Calu3 (cell line): ENCODE data around the gene COL18A1. TPM values are rescaled to one million over a fixed set of nuclear protein-coding genes. Genes with fewer than 3 reads are reported as not detected.
A peak's percentile ranks its signal among the peaks of the same experiment; 100 is the strongest.

Source experiments
- BruUV-seq: library from RNA; stranded (reverse); fragments of 400-500 nt; replicated peaks from 2 replicates; lab custom pipeline; 2021; lab: Mats Ljungman, UMichigan
- CTCF ChIA-PET: fragments of 300-600 bp; sonication (Branson Sonifier 250); formaldehyde crosslinking; loops from one replicate; lab custom pipeline; 2022; ENCODE audit warnings: antibody characterized with exemption; lab: Charles Lee
- DNase-seq: peaks from one replicate; pipeline ENCODE4 v3.0.0; 2022
- H3K27ac Mint-ChIP-seq: one replicate; pipeline ENCODE4 v1.8.0; 2022; ENCODE audit warnings: mixed read lengths; ENCODE audit not compliant: unreplicated experiment
- H3K27me3 Mint-ChIP-seq: one replicate; pipeline ENCODE4 v1.8.0; 2022; ENCODE audit warnings: mixed read lengths; ENCODE audit not compliant: unreplicated experiment
- H3K36me3 Mint-ChIP-seq: one replicate; pipeline ENCODE4 v1.8.0; 2022; ENCODE audit warnings: mild to moderate bottlenecking, moderate library complexity, mixed read lengths; ENCODE audit not compliant: insufficient read depth, unreplicated experiment
- H3K4me1 Mint-ChIP-seq: one replicate; pipeline ENCODE4 v1.8.0; 2022; ENCODE audit warnings: mild to moderate bottlenecking, low read depth, mixed read lengths; ENCODE audit not compliant: unreplicated experiment
- H3K4me3 Mint-ChIP-seq: one replicate; pipeline ENCODE4 v1.8.0; 2022; ENCODE audit warnings: mild to moderate bottlenecking, low read depth, moderate library complexity, mixed read lengths; ENCODE audit not compliant: unreplicated experiment
- H3K9me3 Mint-ChIP-seq: one replicate; pipeline ENCODE4 v1.8.0; 2022; ENCODE audit warnings: low read depth, mixed read lengths; ENCODE audit not compliant: unreplicated experiment
- CTCF ChIP-seq: fragments of 200-600 bp; IDR thresholded peaks from one replicate; pipeline ENCODE4 v1.8.0; 2022; ENCODE audit warnings: antibody characterized with exemption; ENCODE audit not compliant: unreplicated experiment
- intact Hi-C: fragments of 100-400 bp; cut with micrococcal nuclease; formaldehyde crosslinking; loops from one replicate; pipeline ENCODE4 v1.10.0; 2022; ENCODE audit not compliant: unreplicated experiment
- total RNA-seq: library from RNA; stranded (reverse); gene quantifications from 2 replicates; pipeline ENCODE4 v1.2.3, GENCODE V29; 2022

COL18A1 gene
- total RNA-seq, 1 experiment from 2014 or later = 82.9 TPM

- peaks cover 10% of the 10 kb centered on the region for H3K4me1 Mint-ChIP-seq
- no peak overlapping the region for H3K4me3 Mint-ChIP-seq
- CTCF ChIA-PET = interaction anchor here (0.7 kb wide), 1 partner anchor 18 kb away, joined by 3 read pairs; no protein-coding TSS in a partner anchor
- no peaks in the 10 kb centered on the region for H3K9me3 Mint-ChIP-seq
- intact Hi-C loops = loop anchor here (5.0 kb wide), 1 partner anchor 272 kb away; no protein-coding TSS in a partner anchor
- H3K36me3 Mint-ChIP-seq = peaks cover 5% of the 10 kb centered on the region
- no peak for DNase-seq
- no TSS peak for BruUV-seq
- no peak for TF ChIP-seq CTCF
- peaks cover 16% of the 10 kb centered on the region for H3K27me3 Mint-ChIP-seq
- H3K27ac Mint-ChIP-seq = peak overlapping the region; percentile 60
Measured at GRCh38 chr21:45550522-45551210, 145.7 kb downstream of the COL18A1 start.

- TF ChIP-seq CTCF = no peak
- DNase-seq = peak; percentile 32
- Mint-ChIP-seq H3K4me3 (no peak overlapping the region), H3K9me3 (no peaks in the 10 kb centered on the region), H3K27me3 (peaks cover 16% of the 10 kb centered on the region), H3K36me3 (peaks cover 5% of the 10 kb centered on the region), H3K27ac (peak overlapping the region; percentile 60), H3K4me1 (peaks cover 10% of the 10 kb centered on the region)
- CTCF ChIA-PET = interaction anchor here (0.7 kb wide), 1 partner anchor 18 kb away, joined by 3 read pairs; no protein-coding TSS in a partner anchor
- intact Hi-C loops = loop anchor here (5.0 kb wide), 1 partner anchor 271 kb away; no protein-coding TSS in a partner anchor
- BruUV-seq = no TSS peak
Measured at GRCh38 chr21:45551316-45551715, 146.4 kb downstream of the COL18A1 start.

- Mint-ChIP-seq H3K4me1 (peaks cover 10% of the 10 kb centered on the region), H3K4me3 (no peak overlapping the region), H3K27me3 (peaks cover 20% of the 10 kb centered on the region), H3K36me3 (peaks cover 5% of the 10 kb centered on the region), H3K27ac (no peak overlapping the region), H3K9me3 (no peaks in the 10 kb centered on the region)
- CTCF ChIA-PET = no interaction called here
- TF ChIP-seq CTCF = no peak
- DNase-seq = no peak
- no TSS peak for BruUV-seq
- intact Hi-C loops = loop anchor here (5.0 kb wide), 1 partner anchor 270 kb away; no protein-coding TSS in a partner anchor
Measured at GRCh38 chr21:45551783-45552695, 147.1 kb downstream of the COL18A1 start.

- BruUV-seq = no TSS peak
- Mint-ChIP-seq H3K4me3 (no peak overlapping the region), H3K4me1 (peaks cover 10% of the 10 kb centered on the region), H3K36me3 (peaks cover 5% of the 10 kb centered on the region), H3K9me3 (no peaks in the 10 kb centered on the region), H3K27me3 (peaks cover 18% of the 10 kb centered on the region), H3K27ac (no peak overlapping the region)
- CTCF ChIA-PET = no interaction called here
- TF ChIP-seq CTCF = no peak
- no peak for DNase-seq
- intact Hi-C loops = loop anchor here (5.0 kb wide), 1 partner anchor 269 kb away; no protein-coding TSS in a partner anchor
Measured at GRCh38 chr21:45552696-45553391, 147.9 kb downstream of the COL18A1 start.
